M059J (cell line): Measurements from ENCODE around the gene MYO5B. TPM values are rescaled to one million over a fixed set of nuclear protein-coding genes. Genes with fewer than 3 reads are reported as not detected.

Source experiments
- DNase-seq: peaks from one replicate; pipeline ENCODE4 v3.0.0-alpha.2; 2012; ENCODE audit warnings: low read depth
- total RNA-seq: library from RNA; depleted of rRNA; stranded (reverse); fragments of >200 nt; shearing (Covaris generic); gene quantifications from 2 replicates; pipeline ENCODE4 v1.2.3, GENCODE V29; 2014

MYO5B gene
- total RNA-seq, 1 experiment from 2014 or later, result 4.1 TPM

DNA sequence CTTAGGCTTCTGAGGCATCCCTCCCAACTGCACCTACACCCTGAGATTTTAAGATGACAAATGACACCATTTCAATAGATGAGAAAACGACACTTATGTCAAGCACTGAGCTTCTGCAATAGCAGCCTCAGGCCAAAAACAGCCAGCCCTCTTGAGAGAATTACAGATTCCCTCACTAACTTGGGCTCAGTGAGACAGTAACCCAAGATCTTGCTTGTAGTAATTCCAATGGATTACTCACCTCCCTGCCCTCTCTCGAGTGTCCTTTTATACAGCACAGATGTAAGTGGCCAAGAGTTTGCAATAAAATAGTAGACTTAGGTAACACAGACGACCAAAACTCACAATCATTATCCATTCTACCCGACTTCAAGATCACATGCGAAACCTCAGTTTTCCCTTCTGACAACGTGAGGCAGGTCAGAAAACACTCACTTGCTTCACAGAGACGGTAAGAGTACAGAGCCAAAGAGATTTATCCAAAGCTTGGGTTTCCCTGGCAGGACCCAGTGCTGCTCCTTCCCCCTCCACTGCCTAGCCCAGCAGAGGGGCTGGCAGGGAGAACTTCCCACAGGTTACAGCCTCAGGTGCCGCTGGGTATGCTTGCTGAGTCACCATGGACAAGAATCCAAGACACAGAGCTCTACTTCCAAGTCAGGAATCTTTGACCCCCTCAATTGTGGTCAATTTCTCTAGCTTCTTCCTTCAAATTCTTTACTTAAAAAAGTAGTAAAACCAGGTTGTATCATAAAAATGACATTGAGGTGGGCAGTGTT lies 181.4 kb downstream of the MYO5B start:
- DNase-seq, result peak; percentile 5

DNA sequence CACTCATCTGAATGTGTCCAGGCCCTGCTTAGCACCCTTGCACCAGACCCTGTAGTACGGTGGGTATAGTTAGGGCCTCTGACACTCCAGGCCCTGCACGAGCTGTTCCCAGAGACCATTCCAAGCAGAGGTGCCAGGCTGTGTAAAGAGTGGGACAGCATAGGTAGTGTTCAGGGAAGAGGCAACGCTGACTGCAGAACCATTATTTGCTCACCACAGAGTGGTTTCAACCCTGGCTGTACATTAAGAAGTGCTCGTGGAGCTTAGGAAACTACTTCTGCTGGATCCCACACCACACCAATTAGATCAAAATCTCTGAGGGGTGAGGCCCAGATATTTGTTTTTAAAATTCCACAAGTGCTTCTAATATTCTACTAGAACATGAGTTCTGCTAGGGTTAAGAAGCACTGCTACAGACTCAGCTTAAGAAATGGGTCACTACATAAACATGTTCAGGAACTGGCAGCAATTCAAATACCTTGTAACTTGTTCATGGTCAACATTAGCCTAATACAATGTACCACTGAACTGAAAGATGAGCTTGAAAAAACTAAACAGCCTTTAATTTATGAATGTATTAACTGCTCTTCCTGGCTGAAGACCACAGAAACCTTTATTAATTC lies 183.0 kb downstream of the MYO5B start:
- peak; percentile 40 for DNase-seq

DNA sequence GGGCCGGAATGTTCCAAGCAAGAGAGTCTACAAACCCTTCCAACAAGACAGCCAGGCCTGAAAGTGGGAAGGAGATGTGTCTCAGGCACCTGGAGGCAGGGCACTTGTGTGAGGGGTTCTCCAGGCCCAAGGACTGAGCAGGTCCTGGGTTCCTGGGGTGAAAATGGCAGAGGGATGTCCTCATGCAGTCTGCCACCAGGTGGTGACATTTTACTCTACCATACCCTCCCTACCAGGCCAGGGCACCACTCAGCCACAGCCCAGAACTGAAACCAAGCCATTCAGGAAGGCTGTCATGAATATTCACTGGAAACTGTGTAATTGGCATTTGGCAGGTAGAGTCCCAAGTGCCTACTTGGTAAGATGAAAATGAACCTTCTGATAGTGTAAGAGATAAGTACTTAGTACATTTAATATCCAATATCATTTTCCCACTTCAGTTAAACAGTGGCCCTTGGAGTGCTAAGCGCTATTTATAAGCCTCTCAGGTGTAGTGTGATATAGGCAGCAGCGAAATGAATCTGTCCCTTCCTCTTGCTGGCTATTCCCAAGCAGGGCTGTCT lies 185.1 kb downstream of the MYO5B start:
- DNase-seq, result peak; percentile 49

DNA sequence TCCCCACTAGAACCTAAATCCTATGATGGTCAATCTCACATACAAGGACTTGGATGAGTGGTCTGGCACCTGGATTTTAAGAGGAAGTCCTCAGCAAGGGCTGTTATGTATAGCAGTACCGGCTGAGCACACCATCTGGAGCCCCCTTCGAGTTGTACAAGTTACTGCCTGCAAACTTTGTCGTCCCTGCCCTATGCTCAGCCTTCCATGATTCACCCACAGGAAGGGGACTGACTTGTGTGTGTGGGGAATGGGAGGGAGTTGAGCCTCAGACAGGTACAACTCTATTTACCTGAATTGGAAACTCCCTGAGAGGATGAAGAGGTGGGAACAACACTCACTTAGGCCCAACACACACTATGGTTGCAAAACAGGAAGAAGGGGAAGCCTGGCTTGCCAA lies 186.6 kb downstream of the MYO5B start:
- no peak for DNase-seq

DNA sequence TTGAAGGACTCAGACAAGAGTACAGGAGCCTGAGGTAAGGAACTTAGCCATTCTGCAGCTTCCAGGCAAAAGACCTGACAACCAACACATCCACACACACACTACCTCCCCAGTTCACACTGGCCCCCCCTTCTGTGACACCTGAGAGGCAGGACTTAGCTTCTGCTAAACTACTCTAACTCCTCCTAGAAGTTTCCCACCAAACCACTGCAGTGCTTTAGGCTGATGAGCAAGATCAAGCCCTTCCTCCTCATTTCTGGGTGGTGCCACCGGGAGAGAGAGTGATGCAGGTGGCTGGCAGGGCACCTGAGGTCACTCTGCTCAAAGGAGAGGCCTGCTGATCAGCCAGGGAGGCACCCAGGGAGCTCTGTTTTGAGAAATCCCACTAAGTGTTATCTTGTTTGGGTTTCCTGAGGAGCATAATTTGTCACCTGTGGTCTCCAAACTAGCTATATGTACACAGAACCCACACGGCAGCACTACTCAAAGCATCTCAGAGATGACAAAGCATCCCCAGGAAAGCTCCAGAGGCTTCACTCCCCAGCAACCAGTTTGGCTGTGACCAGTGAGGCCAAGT lies 188.4 kb downstream of the MYO5B start:
- DNase-seq, result no peak

DNA sequence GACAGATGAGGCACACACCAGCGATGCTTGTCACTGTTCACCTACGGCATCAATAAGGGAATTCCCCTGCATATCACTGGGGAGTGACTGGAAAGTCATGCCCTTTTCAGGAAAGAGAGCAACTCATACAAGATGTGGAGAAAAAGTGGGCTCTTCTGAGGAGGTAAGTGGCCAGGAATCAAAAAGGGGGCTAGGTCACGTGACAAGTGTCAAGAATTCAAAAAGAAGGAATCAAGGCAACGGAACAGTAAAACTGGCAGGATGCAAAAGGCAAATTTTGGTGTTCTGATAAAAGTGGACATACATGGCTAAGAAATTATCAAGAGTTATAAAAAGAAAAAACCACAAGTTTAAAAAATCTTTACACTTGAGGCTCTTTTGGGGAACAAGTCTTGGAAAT lies 190.9 kb downstream of the MYO5B start:
- no peak for DNase-seq

DNA sequence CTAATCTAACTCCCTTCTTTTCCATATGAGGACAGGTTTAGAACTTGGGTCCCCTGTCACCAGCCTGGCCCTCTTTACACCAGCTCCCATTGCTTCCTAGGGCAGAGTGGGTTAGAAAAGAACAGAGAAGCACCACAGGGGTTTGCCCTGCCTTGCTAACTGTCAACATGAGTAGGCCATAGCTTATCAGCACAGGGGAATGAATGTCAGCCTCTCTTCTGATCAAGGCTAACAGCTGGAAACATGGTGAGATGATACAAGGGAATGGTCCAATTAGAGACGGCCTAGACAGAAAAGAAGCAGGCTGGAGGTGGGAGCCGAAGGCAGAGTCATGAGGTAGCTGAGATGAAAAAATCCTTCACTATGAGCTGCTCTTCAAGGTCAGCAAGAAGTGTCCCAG lies 192.2 kb downstream of the MYO5B start:
- DNase-seq, result no peak

DNA sequence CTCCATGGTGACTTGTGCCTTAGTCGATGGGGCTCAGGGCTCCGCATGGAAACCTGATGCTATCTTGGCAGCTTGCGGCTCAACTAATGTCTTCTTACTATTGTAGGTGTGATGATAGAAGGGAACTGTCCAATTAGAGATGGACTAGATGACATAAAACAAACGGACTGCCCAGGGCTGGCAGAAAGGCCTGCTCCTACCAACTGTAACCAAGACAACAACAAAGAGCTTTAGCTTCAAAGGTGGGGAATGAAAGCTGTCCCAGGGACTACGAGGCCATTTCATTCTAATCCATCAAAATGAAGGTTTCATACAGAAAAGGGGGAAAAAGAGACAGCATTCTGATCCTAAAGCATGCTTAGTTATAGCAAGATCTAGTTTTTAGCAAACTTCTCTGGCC lies 194.7 kb downstream of the MYO5B start:
- DNase-seq, result no peak

DNA sequence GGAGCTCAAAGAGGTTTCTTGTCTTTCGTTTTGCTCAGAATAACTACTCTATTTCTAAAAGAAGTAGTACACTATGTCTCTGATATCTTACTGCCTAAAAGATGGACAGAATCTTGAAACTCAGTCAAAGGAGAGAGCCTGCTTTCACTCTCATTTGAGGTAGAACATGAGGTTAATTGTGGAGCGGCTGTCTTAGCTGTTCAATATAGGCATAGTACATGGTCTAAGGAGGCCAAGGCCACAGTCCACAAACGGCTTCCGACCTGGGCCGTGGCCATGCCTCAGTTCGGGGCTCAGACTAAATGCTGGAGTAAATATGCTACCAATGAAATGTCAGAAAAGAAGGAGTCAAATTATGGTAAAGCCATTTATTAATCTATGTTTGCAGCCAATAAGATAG lies 195.8 kb downstream of the MYO5B start:
- DNase-seq, result no peak

DNA sequence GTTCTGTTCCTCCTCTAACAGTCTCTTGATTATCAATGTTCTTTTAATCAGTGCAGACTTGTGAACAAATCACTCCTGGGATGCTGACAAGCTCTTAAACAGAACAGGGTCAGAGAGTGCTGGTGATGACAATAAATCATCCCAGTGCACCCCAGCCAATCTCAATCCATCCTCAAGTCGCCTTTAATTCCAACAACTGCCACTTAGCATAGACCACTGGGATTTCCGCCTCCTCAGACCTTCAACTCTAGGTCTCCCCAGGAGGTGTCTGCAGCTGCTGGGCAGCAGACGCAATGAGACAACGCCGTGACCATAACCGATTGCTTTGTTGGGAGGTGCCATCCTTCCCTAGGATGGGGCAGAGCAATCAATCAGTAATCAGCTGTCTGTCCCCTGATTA lies 197.4 kb downstream of the MYO5B start:
- no peak for DNase-seq

DNA sequence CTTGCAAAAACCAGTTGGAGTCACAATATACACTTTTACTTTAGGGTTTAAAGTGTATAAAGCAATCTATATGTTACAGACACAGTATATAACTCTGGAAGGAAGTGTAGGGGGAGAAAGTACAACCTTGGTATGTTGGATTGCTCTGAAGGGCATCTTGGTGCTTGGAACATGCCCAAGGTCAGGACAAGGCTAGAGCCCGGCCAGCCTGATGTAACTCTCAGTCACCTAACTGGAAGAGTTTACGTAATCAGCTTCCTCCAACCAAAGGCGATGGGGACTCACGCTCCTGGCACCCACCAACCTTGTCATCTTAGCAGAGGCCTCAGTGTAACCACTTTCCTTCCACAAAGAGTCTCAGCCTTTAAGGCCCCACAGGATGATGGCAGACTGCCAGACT lies 200.5 kb downstream of the MYO5B start:
- peak; percentile 1 for DNase-seq

DNA sequence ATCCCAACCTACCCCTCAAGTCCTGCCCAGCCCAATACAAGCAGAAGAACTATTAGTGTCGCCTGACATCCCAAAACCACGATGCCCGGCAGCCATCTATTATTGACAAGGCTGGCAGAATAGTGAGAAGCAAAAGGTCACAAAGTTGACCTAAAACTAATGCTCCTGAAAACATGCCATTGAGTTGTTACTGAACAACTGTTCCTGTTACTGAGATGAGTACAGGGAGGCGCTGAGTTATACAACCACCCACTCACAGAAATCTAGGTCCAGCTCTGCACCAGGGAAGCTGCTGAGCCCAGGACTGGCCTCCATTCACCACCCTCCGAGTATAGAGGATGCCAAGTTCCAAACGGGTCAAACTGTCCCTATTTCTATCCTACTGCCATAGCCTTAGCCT lies 201.6 kb downstream of the MYO5B start:
- no peak for DNase-seq

DNA sequence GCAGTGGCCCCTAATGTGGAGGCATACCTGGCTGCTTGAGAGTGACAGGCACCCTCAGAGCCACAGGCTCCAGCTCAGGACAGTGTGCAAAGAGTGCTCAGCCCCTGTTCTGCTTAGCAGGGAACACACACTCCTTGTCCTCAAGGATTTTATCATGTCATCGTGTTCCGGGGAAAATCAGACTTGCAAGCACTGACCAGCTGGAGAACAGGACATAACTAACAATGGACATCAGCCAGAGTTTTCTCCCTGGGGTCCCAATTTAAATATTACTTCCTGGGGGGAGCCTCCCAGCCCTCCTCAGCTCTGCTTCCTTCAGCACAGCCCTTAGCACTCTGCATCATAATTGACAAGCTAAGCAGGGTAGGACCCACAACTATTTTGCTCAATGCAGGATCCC lies 206.2 kb downstream of the MYO5B start:
- DNase-seq, result no peak

DNA sequence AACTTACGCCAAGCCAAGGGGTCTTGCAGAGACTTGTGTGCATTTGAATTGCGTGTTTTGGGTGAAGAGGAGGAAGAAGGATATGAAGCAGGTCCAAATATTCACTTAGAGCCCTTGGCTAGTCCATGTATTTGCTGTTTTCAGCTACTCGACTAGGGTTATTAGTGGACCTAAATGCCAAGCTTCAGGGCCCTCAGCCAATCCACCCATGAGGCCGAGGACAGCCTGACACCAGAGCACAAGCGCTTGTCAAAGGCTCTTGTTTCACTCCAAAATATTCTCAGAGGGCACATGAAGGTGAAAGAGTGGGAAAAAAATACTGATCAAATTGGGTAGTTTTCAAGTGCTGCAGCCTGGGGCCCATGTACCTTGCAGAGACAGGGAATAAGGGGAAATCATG lies 206.8 kb downstream of the MYO5B start:
- no peak for DNase-seq

DNA sequence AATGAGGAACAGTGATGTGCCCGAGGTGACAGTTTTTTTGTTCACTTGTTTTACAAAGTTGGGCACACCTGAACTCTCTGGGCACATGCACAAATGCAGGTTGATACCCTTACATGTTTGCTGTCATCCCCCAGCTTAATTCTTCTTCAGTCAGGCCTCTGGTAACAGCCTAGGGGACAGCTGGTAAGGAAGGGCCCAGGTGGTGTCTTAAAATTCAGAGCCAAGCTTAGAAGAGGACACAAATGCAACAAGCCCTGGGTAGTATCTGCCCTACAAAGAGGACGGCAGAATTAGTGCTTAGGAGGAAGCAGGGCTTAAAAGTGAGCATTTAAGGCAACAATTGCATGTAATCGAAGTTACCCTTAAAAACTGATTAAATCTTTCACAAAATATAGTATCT lies 209.7 kb downstream of the MYO5B start:
- no peak for DNase-seq

DNA sequence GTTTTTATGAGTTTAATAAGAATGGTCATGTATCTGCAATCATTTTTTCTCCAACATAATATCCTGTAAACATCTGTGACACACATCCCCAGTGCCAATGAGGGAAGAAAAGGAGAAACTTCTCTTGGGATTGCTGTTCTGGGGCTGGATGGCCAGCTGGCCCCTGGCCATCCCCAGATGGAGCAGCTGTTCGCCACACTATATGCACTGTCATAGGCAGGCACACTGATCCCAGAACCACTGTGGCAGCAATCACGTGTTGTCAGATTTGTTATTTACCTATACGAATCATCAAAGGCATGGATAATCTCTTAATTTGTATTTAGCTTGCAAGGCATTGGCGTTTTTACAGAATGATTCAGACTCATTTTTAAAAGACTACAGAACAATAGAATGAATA lies 214.1 kb downstream of the MYO5B start:
- DNase-seq, result no peak

DNA sequence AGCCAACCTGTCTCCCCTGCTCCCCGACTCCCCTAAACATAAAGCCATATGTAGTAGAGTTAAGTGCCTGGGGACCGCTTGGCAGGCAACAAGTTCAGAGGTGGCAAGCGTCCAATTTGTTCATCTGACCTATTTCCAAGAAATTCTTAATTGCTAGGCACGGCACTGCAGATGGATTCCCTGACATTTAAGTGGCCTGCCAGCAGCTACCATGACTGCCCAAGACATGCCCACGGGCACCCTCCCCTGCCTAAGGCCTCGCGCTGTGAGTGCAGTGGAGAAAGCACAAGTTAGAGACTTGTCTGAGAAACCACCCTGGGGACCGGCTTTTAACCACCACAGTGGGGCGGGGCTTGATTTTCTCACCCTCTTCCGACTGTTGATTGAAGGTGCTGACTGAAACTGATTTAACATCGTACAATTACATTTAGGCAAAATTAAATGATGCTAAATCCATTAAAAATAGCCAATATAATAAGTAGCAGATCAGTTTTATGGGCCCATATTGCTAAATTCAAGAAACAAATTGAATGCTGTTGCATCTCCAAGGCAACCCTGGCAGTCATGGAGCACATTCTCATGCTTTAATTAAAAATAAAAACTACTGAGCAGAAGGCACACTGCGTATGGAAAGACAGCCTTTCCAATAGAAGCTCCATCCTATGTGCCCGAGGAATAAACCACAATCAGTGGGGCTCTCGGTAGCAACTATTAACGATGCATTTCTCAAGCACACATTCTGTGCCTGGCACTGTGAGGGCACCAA lies 218.0 kb downstream of the MYO5B start:
- DNase-seq, result no peak

DNA sequence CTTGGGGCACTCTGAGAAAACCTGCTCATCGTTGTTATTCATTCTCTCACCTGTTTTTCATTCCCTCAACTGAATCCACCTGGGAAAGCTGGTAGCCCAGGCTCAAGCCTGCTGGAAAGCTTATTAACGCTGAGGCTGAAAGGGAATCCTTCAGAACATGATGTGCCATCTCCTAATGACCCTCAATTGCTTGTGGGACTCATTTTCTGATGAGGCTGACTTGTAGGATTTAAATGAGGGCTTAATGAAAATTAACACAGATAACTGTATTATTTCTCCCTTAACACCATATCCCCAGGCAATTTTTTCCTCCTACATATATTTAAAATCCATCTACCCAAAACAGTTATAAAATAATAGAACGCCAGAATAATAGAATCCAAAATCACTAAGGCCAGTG lies 218.9 kb downstream of the MYO5B start:
- no peak for DNase-seq

DNA sequence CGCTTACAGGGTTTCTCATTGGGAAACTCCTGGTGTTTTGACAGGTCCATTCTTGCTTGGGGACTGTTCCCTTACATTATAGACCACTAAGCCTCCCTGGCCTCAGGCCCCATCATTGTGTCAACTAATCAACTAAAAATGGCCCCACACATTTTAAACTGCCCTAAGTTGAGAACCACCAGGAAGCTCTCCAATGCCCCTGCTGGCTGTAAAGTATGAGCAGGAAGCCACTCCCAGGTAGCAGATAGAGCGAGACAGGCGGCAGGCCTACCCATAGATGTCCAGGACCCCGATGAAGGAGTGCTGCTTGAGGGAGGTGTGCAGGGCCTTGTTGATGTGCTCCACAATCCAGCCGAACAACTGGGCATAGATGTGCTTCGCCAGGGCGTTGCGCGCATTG lies 220.9 kb downstream of the MYO5B start:
- DNase-seq, result no peak

DNA sequence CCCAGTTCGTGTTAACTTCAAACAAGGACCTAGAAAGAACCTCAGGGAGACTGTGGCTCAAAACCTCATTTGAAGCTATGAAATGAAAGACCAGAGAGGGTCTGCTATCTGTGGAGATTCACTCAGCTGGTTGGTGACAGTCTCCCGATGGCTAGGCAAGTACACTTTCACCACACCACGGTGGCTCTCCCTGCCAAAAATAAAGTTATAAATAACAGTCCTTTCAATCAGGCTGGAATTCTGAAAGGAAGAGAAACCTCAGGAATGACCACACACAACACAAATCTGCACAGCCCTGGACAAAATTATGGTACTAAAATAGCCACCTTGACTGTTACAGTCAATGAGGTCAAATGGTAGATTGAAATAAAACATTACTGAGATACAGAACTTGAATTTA lies 221.4 kb downstream of the MYO5B start:
- no peak for DNase-seq

DNA sequence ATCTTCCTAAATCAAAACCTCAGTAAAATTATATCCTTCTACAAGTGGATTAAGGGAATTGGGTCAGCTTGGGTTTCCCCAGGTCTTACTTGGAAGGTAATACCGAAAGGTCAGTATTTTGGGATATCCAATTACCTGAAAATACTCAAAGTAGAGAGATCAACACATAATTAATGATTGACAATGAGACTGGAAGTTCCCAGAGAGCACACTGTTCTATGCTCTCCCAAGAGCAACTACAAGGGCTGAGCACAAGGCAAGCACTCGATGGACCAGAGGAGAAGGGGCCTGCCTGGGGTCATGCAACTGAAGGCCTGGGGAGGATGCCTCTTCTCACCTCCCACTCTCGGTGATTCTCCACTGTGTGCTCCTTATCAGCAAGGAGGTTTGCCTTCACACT lies 222.4 kb downstream of the MYO5B start:
- no peak for DNase-seq

DNA sequence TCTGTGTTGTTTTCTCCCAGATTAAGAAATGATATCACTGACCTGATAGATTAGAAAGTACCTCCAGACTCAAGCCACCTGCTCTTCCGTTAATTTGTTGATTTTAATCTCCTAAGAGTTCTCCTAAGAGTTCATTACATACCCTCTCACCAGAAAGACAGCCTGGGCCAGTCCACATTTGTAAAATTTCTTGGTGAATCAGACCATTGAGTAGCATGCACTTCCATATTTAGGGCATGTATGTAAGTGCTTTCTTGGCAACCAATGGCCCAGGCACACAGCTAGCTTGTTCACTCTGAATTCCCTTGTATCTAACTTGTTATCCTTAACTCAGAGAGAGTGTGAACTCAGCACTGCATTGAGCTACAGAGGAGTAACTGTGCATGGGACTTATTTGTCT lies 223.5 kb downstream of the MYO5B start:
- no peak for DNase-seq
